Measurements from ENCODE around the gene EPHB1.

The EPHB1 gene

DNA sequence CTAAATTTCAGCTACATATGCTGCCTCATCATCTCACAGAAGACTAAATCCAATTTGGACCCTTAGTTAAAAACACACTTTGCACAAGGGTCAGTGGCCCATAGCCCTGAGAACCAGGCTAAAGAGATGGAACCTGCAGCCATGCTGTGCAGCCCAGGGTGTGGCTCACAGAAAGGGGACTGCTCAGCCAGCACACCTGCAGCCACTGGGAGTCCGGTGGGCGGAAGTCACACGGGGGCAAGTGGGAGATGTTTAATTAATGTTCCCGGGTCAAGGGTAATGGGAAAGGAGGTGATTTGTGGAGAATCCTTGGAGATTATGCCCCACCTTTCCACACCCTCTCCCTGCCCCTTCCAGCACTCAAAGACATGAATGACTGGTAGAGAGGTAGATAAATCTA, 467.4 kb downstream of the EPHB1 start:
- TF ChIP-seq ZFX (IDR thresholded peaks at IDR 0.05) = no peak
- TF ChIP-seq, protein P1, sequence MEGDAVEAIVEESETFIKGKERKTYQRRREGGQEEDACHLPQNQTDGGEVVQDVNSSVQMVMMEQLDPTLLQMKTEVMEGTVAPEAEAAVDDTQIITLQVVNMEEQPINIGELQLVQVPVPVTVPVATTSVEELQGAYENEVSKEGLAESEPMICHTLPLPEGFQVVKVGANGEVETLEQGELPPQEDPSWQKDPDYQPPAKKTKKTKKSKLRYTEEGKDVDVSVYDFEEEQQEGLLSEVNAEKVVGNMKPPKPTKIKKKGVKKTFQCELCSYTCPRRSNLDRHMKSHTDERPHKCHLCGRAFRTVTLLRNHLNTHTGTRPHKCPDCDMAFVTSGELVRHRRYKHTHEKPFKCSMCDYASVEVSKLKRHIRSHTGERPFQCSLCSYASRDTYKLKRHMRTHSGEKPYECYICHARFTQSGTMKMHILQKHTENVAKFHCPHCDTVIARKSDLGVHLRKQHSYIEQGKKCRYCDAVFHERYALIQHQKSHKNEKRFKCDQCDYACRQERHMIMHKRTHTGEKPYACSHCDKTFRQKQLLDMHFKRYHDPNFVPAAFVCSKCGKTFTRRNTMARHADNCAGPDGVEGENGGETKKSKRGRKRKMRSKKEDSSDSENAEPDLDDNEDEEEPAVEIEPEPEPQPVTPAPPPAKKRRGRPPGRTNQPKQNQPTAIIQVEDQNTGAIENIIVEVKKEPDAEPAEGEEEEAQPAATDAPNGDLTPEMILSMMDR (conservative IDR thresholded peaks at IDR 0.05) = no peak
- H3K27ac ChIP-seq = no peak overlapping the region

DNA sequence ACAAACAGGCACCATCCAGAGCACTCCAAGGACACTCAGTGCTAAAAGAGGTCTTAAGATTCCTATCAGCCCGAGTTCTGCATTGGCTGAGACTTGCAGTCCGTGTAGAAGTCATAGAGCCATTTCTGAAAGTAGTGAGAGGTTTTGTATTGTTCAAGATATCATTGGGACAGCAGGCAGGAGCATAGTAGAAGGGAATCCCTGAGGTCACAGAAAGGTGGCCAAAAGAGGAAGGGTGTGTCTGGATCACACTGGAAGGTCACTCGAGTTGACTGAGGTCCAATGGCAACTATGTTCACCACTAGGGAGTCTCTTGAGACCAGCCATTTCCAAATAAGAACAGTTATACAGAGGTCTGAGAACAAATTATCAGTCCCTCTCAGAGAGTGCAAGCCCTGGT, 468.3 kb downstream of the EPHB1 start:
- H3K27ac ChIP-seq = no peak overlapping the region
- TF ChIP-seq ZFX (IDR thresholded peaks at IDR 0.05) = no peak
- TF ChIP-seq, protein P1 (conservative IDR thresholded peaks at IDR 0.05) = no peak

GRCh38 chr3:135267487-135267886, 472.4 kb downstream of the EPHB1 start:
- no peak overlapping the region for H3K27ac ChIP-seq
- no peak for TF ChIP-seq ZFX (IDR thresholded peaks at IDR 0.05)
- TF ChIP-seq, protein P1 (conservative IDR thresholded peaks at IDR 0.05) = no peak

GRCh38 chr3:135268941-135269532, 474.0 kb downstream of the EPHB1 start:
- H3K27ac ChIP-seq = no peak overlapping the region
- no peak for TF ChIP-seq ZFX (IDR thresholded peaks at IDR 0.05)

GRCh38 chr3:135271177-135272025, 476.3 kb downstream of the EPHB1 start:
- H3K27ac ChIP-seq = no peak overlapping the region
- TF ChIP-seq, protein P1 (conservative IDR thresholded peaks at IDR 0.05) = no peak
- no peak for TF ChIP-seq ZFX (IDR thresholded peaks at IDR 0.05)

DNA sequence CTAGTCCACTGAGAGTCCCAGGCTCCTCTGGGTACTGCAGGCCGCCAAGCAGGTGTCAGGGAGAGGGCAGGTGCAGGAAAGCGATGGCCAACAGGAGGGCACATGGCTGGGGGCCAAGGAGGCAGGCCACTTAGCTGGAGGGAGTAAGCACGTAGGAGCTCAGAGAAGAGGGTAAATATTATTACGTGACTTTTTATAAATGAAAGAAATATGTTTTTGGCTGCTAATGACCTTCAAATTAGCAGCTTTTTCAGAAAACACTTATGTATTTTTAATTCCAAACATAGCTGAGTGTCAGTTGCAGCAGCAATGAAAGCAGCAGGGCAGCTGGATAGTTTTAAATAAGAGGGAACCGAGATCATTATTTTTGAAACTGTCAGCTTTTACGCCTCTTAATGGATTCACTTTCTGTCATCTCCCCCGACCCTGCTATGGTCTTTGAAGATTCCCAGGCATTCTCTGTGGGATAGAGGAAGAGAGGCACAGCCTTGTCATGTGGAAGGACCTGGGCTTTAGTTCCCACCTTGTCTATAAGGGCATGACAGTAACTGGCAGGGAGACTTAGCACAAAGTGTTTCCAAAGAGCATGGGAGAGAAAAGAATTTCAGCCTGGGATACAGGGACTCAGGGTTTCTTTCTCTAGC, 477.1 kb downstream of the EPHB1 start:
- no peak overlapping the region for H3K27ac ChIP-seq
- TF ChIP-seq, protein P1 (conservative IDR thresholded peaks at IDR 0.05) = no peak
- no peak for TF ChIP-seq ZFX (IDR thresholded peaks at IDR 0.05)

GRCh38 chr3:135292162-135292561, 497.1 kb downstream of the EPHB1 start:
- TF ChIP-seq, protein P1 (conservative IDR thresholded peaks at IDR 0.05) = no peak
- no peak for TF ChIP-seq ZFX (IDR thresholded peaks at IDR 0.05)
- no peak overlapping the region for H3K27ac ChIP-seq

All from C4-2B (cell line).